DMS53 treated with DMSO at 0.1 percent for 48 hours (cell line): ENCODE data around the gene AICDA.

Experiments used
- DNase-seq: peaks from one replicate; lab custom pipeline; 2025; ENCODE audit not compliant: unreplicated experiment; lab: John Stamatoyannopoulos, UW

AICDA gene

DNA sequence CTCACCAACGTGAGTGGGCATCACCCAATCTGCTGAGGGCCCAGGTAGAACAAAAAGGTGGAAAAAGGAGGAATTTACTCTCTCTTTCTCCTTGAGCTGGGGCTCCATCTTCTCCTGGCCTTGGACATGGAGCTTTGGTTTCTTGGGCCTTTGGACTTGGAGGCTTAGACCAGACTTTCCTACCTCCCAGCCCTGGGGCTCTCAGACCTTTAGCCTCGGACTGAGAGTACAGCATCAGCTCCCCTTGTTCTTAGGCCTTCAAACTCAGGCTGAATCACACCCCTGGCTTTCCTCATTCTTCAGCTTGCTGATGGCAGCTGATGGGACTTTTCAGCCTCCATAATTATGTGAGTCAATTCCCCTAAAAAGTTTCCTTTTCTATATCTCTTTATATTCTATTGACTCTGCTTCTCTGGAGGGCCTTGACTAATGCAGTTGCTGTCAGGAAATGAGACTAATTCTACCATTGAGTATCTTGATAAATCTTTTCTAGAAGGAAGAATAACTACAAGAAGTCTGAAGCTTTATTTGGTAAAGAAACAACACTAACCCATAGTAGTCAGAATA is 56.0 kb downstream of the AICDA start:
- no peak for DNase-seq

DNA sequence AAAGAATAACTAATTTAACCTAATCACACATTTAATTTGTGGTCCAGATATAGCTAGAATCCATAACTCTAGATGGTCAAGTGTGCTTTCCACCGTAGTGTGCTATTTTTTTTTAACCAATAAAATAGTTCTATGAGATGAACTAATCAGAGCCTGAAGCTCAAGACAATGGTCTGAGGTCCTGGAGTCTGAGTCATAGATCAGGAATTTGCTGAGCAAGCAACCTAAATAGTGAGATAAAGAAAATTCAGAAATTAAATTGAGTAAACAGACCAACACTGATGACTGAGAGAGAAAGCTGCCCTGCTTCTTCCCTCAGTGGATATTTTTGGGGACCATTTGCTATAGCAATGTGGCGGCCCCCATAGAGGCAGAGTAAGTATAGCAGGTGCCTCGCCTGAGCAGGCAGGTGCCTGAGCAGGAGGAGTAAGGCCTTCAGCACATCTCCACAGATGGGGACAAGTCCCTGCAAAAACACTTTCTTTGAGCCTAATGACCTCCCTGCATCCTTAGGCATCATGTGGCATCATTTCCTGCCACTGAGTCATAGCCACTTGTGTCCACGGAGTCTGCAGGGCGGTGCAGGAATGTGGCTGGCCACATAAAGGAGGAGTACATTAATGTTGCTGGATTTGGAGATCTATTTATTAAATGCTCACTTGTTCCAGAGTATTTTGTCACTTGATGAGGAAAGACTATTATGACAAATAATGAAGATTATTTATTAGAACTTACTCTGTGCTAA is 58.0 kb downstream of the AICDA start:
- no peak for DNase-seq

DNA sequence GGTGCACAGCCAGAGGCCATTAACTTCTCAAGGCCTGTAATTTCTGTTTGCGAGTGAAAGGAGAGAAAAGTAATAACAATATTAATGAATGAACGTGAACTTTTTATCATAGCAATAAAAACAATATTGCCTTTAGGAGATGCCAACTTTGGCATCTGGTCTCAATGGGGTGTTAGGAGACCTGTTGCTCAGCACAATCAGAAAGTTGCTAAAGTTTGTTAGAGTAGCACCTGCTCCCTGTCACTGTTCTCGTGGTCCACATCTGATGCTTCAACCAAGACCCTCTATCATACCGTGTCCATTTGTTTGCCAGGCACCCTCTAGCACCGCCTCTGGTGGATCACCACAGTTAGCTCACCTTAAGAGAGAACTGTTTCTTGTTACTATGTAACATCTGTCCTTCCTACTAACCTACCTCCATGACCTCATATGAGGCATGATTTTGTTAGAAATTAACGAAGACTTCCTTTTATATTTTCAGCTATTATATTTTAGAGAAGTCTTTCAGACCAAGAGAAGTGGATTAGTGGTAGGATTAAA is 59.5 kb downstream of the AICDA start:
- DNase-seq, result no peak
